ENCODE data around the gene TMEM63C. TPM values are rescaled to one million over a fixed set of nuclear protein-coding genes. Genes with fewer than 3 reads are reported as not detected.
A peak's percentile ranks its signal among the peaks of the same experiment; 100 is the strongest.

Gene TMEM63C
- total RNA-seq, 1 donor from 2014 or later: 1.6 TPM

DNA sequence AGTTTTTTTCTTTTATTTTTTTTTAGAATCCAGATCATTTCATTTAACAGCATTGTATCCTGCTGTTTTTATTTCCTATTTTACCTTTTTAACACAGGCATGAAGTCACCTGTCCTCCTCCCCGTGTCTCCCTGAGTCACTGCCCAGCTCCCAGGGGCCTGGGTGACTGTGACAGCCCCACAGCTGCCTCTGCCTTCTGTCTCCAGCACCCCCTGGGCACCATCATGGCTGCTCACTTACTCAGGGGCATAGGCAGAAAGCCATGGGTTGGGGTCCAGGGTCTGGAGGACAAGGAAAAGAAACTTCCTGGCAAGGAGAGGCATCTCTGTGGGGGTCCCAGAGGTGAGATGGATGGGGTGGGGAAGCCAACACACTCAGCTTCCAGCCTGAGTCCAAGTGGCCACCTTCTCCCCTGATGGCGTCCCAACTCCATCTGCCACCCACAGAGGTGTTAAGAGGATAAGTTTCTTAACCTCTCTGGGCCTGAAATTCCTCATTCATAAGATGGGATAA, 25.3 kb downstream of the TMEM63C start:
- H3K27me3 Mint-ChIP-seq (ENCODE audit: insufficient read depth): peaks cover 8% of the 10 kb centered on the region
- H3K4me3 Mint-ChIP-seq: no peak overlapping the region
- no peak for DNase-seq (ENCODE audit: low spot score)
- H3K27ac Mint-ChIP-seq: no peak overlapping the region
- H3K9me3 Mint-ChIP-seq: no peaks in the 10 kb centered on the region
- no peaks in the 10 kb centered on the region for H3K4me1 Mint-ChIP-seq (ENCODE audit: low read depth)
- no peaks in the 10 kb centered on the region for H3K36me3 Mint-ChIP-seq (ENCODE audit: low read depth)
- intact Hi-C loops (cut with micrococcal nuclease): no loop called here

DNA sequence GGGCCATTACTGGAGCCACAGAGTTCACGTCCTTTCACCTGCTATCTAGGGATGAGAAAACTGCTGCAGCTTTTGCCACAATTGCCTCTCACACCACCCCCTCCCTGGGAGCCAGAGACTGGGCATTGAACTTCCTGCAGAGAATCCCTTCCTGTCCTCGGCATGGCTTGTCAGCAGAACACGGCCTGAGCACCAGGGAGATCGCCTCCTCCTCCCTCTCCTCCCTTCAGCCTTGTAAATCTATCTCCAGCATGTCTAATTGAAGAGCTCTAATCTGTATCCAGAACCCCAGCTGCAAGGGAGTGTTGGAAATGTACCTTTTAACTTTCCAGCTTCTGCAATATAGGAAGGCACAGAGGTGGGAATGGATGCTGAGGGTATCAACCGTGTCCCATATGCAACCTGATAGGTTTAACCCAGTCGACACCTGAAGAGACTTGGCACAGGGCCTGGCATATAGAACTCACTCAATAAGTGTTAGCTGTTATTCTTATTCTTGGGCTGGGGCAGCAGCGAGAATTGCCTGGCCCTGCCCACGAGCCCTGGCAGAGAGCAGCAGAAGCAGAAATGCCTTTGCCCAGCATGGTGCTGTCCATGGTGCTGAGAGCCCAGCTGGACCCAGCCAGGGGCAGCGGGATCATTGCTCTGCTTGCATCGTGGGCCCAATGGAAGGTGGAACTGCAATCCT, 26.8 kb downstream of the TMEM63C start:
- H3K9me3 Mint-ChIP-seq: no peaks in the 10 kb centered on the region
- H3K4me1 Mint-ChIP-seq (ENCODE audit: low read depth): no peaks in the 10 kb centered on the region
- DNase-seq (ENCODE audit: low spot score): peak; percentile 41
- no peak overlapping the region for H3K27ac Mint-ChIP-seq
- intact Hi-C loops (cut with micrococcal nuclease): no loop called here
- no peak overlapping the region for H3K4me3 Mint-ChIP-seq
- H3K36me3 Mint-ChIP-seq (ENCODE audit: low read depth): no peaks in the 10 kb centered on the region
- peaks cover 9% of the 10 kb centered on the region for H3K27me3 Mint-ChIP-seq (ENCODE audit: insufficient read depth)

DNA sequence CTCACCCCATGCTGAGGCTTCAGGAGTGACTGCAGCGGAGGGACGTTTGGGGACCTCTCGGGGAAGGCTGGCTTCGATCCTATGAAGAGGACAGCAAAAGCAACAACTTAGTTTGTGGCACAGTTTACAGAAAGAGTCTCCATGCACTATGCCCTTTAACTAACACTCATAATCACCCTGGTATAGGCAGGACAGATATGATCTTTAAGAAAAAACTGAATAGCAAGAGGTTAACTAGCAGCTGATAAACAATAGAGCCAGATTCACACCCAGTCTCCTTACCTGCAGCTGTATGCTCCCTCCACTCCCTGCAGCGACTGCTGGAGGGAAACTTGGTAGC, 27.4 kb downstream of the TMEM63C start:
- H3K4me3 Mint-ChIP-seq: no peak overlapping the region
- peaks cover 9% of the 10 kb centered on the region for H3K27me3 Mint-ChIP-seq (ENCODE audit: insufficient read depth)
- intact Hi-C loops (cut with micrococcal nuclease): no loop called here
- no peak overlapping the region for H3K27ac Mint-ChIP-seq
- no peak for DNase-seq (ENCODE audit: low spot score)
- H3K9me3 Mint-ChIP-seq: no peaks in the 10 kb centered on the region
- H3K4me1 Mint-ChIP-seq (ENCODE audit: low read depth): no peaks in the 10 kb centered on the region
- no peaks in the 10 kb centered on the region for H3K36me3 Mint-ChIP-seq (ENCODE audit: low read depth)

GRCh38 chr14:77212097-77212870, 30.7 kb downstream of the TMEM63C start:
- Mint-ChIP-seq H3K4me3 (no peak overlapping the region), H3K27ac (no peak overlapping the region), H3K9me3 (no peaks in the 10 kb centered on the region), H3K36me3 (ENCODE audit: low read depth) (no peaks in the 10 kb centered on the region), H3K27me3 (ENCODE audit: insufficient read depth) (peaks cover 16% of the 10 kb centered on the region), H3K4me1 (ENCODE audit: low read depth) (no peaks in the 10 kb centered on the region)
- intact Hi-C loops (cut with micrococcal nuclease): loop anchor here (5.0 kb wide), 1 partner anchor 105 kb away; no protein-coding TSS in a partner anchor
- DNase-seq (ENCODE audit: low spot score): no peak

DNA sequence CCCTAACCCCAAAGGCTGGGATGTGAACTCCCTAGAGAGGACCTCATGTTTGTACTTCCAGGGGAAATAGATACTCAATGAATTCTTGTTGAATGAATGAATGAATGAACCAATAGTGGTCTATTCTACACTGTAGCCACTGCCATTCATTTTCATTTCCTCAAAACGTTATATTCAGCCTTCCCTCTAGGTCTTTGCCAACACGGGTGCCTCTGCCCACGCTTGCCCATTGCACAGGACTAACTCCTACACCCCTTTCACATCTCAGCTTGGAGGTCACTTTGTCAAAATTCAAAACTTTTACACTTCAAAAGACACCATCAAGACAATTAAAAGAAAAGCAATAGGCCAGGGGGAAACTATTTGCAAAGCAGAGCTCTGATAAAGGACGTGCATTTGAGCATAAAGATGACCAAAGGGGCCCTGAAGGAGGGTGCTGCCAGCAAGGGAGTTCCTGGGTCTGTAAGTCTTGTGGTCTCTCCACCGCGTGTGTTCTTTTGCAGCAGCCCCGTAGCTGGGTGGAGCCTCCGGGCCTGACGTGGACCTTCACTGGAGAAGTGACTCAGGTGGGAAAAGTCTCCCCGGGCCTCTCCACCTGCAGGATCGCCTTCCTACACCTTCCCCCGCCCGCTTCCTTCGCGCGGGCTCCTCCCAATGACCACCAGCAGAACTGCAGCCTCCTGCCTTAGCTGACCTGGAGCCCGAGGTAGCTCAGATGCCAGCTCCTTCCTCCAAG, 31.5 kb downstream of the TMEM63C start:
- intact Hi-C loops (cut with micrococcal nuclease): loop anchor here (1.0 to 5.0 kb wide), 2 partner anchors 61 to 104 kb away; no protein-coding TSS in a partner anchor
- peak; percentile 9 for DNase-seq (ENCODE audit: low spot score)
- Mint-ChIP-seq H3K4me1 (ENCODE audit: low read depth) (no peaks in the 10 kb centered on the region), H3K27me3 (ENCODE audit: insufficient read depth) (peaks cover 13% of the 10 kb centered on the region), H3K9me3 (no peaks in the 10 kb centered on the region), H3K4me3 (no peak overlapping the region), H3K27ac (no peak overlapping the region), H3K36me3 (ENCODE audit: low read depth) (no peaks in the 10 kb centered on the region)

DNA sequence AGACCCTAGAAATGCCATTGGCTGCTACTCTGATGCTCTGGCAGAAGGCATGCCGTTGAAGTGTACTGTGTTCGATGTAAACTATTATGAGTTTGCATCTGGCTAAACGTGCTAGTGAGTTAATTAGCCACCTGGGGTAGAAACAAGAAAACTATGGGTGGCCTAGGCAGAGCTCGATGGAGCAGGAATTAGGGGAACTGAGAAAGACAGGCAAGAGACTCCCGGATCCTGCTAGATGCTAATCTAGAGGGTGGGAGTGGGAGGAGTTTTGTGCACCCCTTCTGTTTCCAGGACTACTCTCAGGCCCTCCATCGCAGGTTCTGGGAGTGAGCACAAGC, 32.0 kb downstream of the TMEM63C start:
- H3K27me3 Mint-ChIP-seq (ENCODE audit: insufficient read depth): peaks cover 11% of the 10 kb centered on the region
- H3K4me3 Mint-ChIP-seq: no peak overlapping the region
- intact Hi-C loops (cut with micrococcal nuclease): loop anchor here (1.0 to 5.0 kb wide), 2 partner anchors 61 to 104 kb away; no protein-coding TSS in a partner anchor
- H3K36me3 Mint-ChIP-seq (ENCODE audit: low read depth): no peaks in the 10 kb centered on the region
- H3K9me3 Mint-ChIP-seq: no peaks in the 10 kb centered on the region
- DNase-seq (ENCODE audit: low spot score): no peak
- no peak overlapping the region for H3K27ac Mint-ChIP-seq
- H3K4me1 Mint-ChIP-seq (ENCODE audit: low read depth): no peaks in the 10 kb centered on the region

DNA sequence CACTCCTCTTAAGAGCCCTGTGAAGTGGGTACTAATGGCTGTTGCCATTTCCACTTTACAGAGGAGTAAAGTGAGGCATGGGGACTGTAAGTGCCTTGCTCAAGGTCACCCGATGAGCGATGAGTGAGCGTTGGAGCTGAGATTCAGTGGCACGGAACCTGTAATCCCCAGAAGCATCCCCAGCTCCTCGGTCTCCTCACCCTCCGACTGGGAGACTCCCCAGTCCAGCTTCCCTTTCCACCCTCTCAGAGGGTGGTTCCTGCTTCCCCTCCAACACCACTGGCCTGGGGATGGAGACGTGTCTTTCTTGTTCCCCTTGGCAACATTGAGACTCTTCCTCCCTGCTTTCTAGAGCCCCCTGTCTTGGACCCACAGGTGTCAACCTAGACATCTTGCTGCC, 32.6 kb downstream of the TMEM63C start:
- Mint-ChIP-seq H3K4me3 (no peak overlapping the region), H3K27me3 (ENCODE audit: insufficient read depth) (peaks cover 11% of the 10 kb centered on the region), H3K27ac (no peak overlapping the region), H3K4me1 (ENCODE audit: low read depth) (no peaks in the 10 kb centered on the region), H3K36me3 (ENCODE audit: low read depth) (no peaks in the 10 kb centered on the region), H3K9me3 (no peaks in the 10 kb centered on the region)
- no peak for DNase-seq (ENCODE audit: low spot score)
- intact Hi-C loops (cut with micrococcal nuclease): loop anchor here (5.0 kb wide), 1 partner anchor 103 kb away; no protein-coding TSS in a partner anchor

- H3K36me3 Mint-ChIP-seq (ENCODE audit: low read depth): no peaks in the 10 kb centered on the region
Observed at GRCh38 chr14:77217551-77217950, 36.0 kb downstream of the TMEM63C start.

DNA sequence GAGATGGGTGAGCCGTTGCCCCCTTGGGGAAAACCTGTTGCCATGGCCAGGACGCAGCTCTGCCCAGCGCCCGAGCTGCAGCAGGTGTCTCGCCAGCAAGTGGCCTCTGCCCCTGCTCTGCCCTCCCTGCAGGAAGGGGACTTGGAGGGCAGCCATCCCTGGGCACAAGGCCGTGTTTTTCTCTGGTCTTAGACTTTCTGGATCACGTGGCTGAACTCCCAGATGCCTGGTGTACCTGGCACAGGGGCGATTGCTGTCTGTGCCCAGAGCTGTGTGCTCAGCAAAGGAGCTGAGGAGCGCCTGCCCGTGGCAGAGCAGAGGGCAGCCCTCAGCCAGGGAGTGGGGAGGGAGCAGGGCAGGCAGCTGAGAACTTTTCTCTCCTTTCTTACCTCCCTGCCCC, 38.0 kb downstream of the TMEM63C start:
- no peak for DNase-seq (ENCODE audit: low spot score)
- intact Hi-C loops (cut with micrococcal nuclease): no loop called here
- no peaks in the 10 kb centered on the region for H3K36me3 Mint-ChIP-seq (ENCODE audit: low read depth)
- H3K27me3 Mint-ChIP-seq (ENCODE audit: insufficient read depth): peaks cover 9% of the 10 kb centered on the region
- H3K4me1 Mint-ChIP-seq (ENCODE audit: low read depth): no peaks in the 10 kb centered on the region
- H3K4me3 Mint-ChIP-seq: no peak overlapping the region
- no peaks in the 10 kb centered on the region for H3K9me3 Mint-ChIP-seq
- H3K27ac Mint-ChIP-seq: no peak overlapping the region

More at GRCh38 chr14:77217551-77217950, 36.0 kb downstream of the TMEM63C start:
- Mint-ChIP-seq H3K4me1 (ENCODE audit: low read depth) (no peaks in the 10 kb centered on the region), H3K4me3 (no peak overlapping the region), H3K27me3 (ENCODE audit: insufficient read depth) (peaks cover 11% of the 10 kb centered on the region), H3K9me3 (no peaks in the 10 kb centered on the region), H3K27ac (no peak overlapping the region)
- DNase-seq (ENCODE audit: low spot score): no peak
- intact Hi-C loops (cut with micrococcal nuclease): no loop called here

DNA sequence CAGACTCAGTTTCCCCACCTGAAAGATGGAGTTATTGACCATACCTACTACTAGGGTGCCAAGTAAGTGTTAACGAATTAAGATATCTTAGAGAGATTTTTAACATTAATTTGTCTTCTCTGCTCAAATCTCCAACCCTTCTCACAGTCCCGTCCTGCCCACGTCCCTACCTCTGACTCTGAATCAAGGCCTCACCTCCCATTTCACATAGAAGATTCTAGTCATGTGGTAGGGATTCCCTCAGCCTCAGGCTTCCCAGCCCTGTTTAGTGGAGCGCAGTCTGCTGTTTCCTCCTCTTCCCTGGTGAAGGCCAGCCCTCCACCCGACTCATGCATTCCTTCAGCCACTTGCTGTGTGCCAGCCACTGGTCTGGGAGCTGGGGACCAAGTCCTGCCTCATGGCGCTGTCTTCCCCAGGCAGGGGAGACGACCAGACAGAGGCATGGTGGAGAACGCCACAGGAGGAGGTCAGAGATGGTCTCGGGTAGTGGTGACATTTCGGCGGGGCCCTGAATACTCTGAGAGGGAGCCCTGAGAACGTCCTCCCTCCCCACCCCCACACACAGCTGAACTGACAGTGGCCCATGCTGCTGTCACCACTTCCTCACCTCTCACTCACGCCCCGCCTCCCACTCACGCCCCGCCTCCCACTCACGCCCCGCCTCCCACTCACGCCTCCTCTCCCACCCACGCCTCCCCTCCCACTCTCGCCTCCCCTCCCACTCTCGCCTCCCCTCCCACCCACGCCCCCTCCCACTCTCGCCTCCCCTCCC, 38.8 kb downstream of the TMEM63C start:
- Mint-ChIP-seq H3K27me3 (ENCODE audit: insufficient read depth) (peaks cover 7% of the 10 kb centered on the region), H3K27ac (no peak overlapping the region), H3K4me1 (ENCODE audit: low read depth) (no peaks in the 10 kb centered on the region), H3K9me3 (no peaks in the 10 kb centered on the region), H3K4me3 (no peak overlapping the region), H3K36me3 (ENCODE audit: low read depth) (no peaks in the 10 kb centered on the region)
- DNase-seq (ENCODE audit: low spot score): no peak
- intact Hi-C loops (cut with micrococcal nuclease): no loop called here

DNA sequence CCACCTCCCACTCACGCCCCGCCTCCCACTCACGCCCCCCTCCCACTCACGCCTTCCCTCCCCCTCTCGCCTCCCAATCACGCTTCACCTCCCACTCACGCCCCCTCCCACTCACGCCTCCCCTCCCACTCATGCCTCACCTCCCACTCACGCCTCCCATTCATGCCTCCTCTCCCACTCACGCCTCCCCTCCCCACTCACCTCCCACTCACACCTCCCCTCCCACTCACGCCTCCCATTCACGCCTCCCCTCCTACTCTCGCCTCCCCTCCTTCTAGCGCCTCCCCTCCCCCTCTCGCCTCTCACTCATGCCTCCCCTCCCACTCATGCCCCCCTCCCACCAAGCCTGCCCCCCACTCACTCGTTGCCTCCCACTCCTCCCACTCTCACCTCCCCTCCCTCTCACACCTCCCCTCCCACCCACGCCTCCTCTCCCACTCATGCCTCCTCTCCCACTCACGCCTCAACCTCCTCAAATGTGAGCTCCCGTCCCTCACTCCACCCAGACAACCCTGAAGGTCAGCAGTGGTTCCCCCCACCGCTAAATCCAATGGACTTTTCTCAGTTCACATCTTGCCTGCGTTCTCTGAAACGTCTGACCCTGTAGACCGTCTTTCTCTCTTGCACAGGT, 39.8 kb downstream of the TMEM63C start:
- intact Hi-C loops (cut with micrococcal nuclease): no loop called here
- H3K36me3 Mint-ChIP-seq (ENCODE audit: low read depth): no peaks in the 10 kb centered on the region
- peaks cover 3% of the 10 kb centered on the region for H3K27me3 Mint-ChIP-seq (ENCODE audit: insufficient read depth)
- no peak overlapping the region for H3K4me3 Mint-ChIP-seq
- H3K9me3 Mint-ChIP-seq: no peaks in the 10 kb centered on the region
- H3K4me1 Mint-ChIP-seq (ENCODE audit: low read depth): no peaks in the 10 kb centered on the region
- DNase-seq (ENCODE audit: low spot score): no peak
- peak overlapping the region; percentile 36 for H3K27ac Mint-ChIP-seq

Measured in activated T-helper 1 cell treated with anti-CD3 and anti-CD28 coated beads, Interleukin-12 subunit alpha, Interleukin-12 subunit beta, Interleukin-2, Interleukin-4 antibody, amounts not matched to agents 30 ng/mL and 10 ng/mL and 1 ng/mL, durations not matched to agents 14 hours and 24 hours and 36 hours (primary cell).